Keratinocyte (primary cell): ENCODE data around the gene CDC42BPG.

Source experiments
- EZH2 ChIP-seq: IDR thresholded peaks from one replicate; pipeline ENCODE4 v1.6.1; 2012; ENCODE audit warnings: inconsistent platforms, mild to moderate bottlenecking, low read length, moderate library complexity
- TF ChIP-seq, protein P1 (sequence below), 3 experiments: IDR thresholded peaks in 1 of 3; conservative IDR thresholded peaks in 1 of 3; optimal IDR thresholded peaks in 1 of 3; 2 replicates in 2 of 3; 3 replicates in 1 of 3; pipeline versions ENCODE3 to v1.5.1; 2011; ENCODE audit warnings: low read length in 3 of 3, mild to moderate bottlenecking in 3 of 3, moderate library complexity in 2 of 3, control low read depth in 1 of 3, inconsistent platforms in 1 of 3; ENCODE audit not compliant: insufficient read depth in 2 of 3; ENCODE audit errors: extremely low read depth in 1 of 3

DNA sequence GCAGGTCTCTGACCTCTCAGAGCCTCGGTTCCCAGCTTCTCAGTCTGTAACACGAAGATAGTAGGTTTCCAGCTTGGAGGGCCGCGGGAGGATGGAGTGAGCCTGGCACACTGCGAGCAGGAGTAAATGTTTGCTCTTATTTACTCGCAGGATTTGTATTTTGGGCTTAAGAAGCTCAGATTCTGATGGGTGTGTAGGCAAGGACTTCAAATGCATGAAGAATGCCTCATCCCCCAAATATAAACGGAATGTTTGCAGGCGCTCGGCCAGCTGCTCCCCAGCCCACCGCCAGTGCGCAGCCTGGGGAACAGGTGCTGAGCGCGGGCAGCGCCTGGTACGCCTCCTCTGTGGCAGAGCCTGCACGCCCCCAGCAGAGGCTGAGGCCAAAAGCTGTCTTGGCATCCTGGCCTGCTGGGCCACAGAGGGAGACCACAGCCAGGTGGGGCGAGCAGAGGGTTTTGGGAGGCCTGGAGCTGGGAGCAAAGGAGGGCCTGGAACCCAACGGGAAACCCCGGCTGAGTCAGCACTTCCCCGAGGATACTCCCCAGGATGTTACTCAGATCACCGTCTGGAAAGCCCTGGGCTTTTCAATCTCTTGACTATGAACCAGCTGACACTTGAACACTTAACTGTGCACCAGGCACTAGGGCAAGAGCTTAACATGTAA, 24.6 kb upstream of the CDC42BPG start:
- TF ChIP-seq, protein P1, sequence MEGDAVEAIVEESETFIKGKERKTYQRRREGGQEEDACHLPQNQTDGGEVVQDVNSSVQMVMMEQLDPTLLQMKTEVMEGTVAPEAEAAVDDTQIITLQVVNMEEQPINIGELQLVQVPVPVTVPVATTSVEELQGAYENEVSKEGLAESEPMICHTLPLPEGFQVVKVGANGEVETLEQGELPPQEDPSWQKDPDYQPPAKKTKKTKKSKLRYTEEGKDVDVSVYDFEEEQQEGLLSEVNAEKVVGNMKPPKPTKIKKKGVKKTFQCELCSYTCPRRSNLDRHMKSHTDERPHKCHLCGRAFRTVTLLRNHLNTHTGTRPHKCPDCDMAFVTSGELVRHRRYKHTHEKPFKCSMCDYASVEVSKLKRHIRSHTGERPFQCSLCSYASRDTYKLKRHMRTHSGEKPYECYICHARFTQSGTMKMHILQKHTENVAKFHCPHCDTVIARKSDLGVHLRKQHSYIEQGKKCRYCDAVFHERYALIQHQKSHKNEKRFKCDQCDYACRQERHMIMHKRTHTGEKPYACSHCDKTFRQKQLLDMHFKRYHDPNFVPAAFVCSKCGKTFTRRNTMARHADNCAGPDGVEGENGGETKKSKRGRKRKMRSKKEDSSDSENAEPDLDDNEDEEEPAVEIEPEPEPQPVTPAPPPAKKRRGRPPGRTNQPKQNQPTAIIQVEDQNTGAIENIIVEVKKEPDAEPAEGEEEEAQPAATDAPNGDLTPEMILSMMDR (optimal IDR thresholded peaks at IDR 0.05 in 1 of 3, IDR thresholded peaks at IDR 0.05 in 1 of 3, conservative IDR thresholded peaks at IDR 0.05 in 1 of 3; ENCODE audit: extremely low read depth in 1 of 3, insufficient read depth in 2 of 3, low read length in 3 of 3): peak in 1 of 3 experiments; percentile 4
- TF ChIP-seq EZH2: no peak
